ENCODE measurements around the gene HDAC4. TPM values are rescaled to one million over a fixed set of nuclear protein-coding genes. Genes with fewer than 3 reads are reported as not detected.
A peak's percentile ranks its signal among the peaks of the same experiment; 100 is the strongest.

Gene HDAC4
- total RNA-seq, 2 donors from 2014 or later = 8.1 to 20.1 TPM

GRCh38 chr2:239000089-239000488 lies 400.7 kb downstream of the HDAC4 start:
- peaks cover 0 to 22% of the 10 kb centered on the region in 2 donors for H3K9me3 ChIP-seq
- H3K4me1 ChIP-seq = no peaks in the 10 kb centered on the region
- TF ChIP-seq CTCF (IDR thresholded peaks at IDR 0.05) = no peak
- no peak overlapping the region for H3K27ac ChIP-seq
- no peaks in the 10 kb centered on the region for H3K27me3 ChIP-seq
- peak; percentile 44 for DNase-seq (ENCODE audit: low spot score)
- no peak overlapping the region for H3K4me3 ChIP-seq
- no peaks in the 10 kb centered on the region for H3K36me3 ChIP-seq

GRCh38 chr2:238999291-238999741 lies 401.5 kb downstream of the HDAC4 start:
- no peak for TF ChIP-seq CTCF (IDR thresholded peaks at IDR 0.05)
- Histone ChIP-seq H3K27me3 (no peaks in the 10 kb centered on the region), H3K4me3 (no peak overlapping the region), H3K27ac (no peak overlapping the region), H3K4me1 (no peaks in the 10 kb centered on the region), H3K36me3 (no peaks in the 10 kb centered on the region), H3K9me3 (peaks cover 0 to 30% of the 10 kb centered on the region in 2 donors)
- peak; percentile 57 for DNase-seq (ENCODE audit: low spot score)

GRCh38 chr2:238998801-238999200 lies 402.0 kb downstream of the HDAC4 start:
- Histone ChIP-seq H3K4me3 (no peak overlapping the region), H3K36me3 (no peaks in the 10 kb centered on the region), H3K27ac (no peak overlapping the region), H3K27me3 (no peaks in the 10 kb centered on the region), H3K4me1 (no peaks in the 10 kb centered on the region), H3K9me3 (peaks cover 0 to 32% of the 10 kb centered on the region in 2 donors)
- peak; percentile 34 for DNase-seq (ENCODE audit: low spot score)
- no peak for TF ChIP-seq CTCF (IDR thresholded peaks at IDR 0.05)

Small RNA genes within 50 kb of the gene (microRNA-seq; reads per million reads assigned to microRNA genes)
- gene MIR2467 (ENCODE audit: borderline number of aligned reads in 2 of 2, borderline replicate concordance in 1 of 2) (0 reads per million in 2 donors), gene MIR4269 (ENCODE audit: borderline number of aligned reads in 2 of 2, borderline replicate concordance in 1 of 2) (0 reads per million in 2 donors), gene MIR4440 (ENCODE audit: borderline number of aligned reads in 2 of 2, borderline replicate concordance in 1 of 2) (0 reads per million in 2 donors), gene MIR4441 (ENCODE audit: borderline number of aligned reads in 2 of 2, borderline replicate concordance in 1 of 2) (0 reads per million in 2 donors)

Measured in right atrium auricular region (tissue), 2 donors.